GM18870 (cell line): ENCODE data around the gene PEX13.
A peak's percentile ranks its signal among the peaks of the same experiment; 100 is the strongest.

Experiments
- ATAC-seq: cut with Tn5 transposase; IDR thresholded peaks from one replicate; pipeline ENCODE4 v1.9.1; 2021; ENCODE audit warnings: moderate library complexity; ENCODE audit not compliant: unreplicated experiment

PEX13 gene

DNA sequence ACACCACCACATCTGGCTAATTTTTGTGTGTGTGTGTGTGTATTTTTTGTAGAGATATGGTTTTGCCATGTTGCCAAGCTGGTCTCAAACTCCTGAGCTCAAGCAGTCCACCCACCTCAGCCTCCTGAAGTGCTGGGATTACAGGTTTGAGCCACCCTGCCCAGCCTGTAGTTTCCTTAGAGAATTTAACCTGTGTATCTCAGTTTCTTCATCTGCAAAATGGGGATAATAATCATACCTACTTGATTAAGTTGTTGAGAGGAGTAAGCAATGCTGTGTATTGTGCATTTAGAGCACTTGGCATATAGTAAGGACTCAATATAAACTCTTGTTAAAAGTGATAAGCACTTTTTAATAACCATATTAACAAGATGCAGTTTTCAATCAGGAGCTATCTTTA is 41.9 kb downstream of the PEX13 start:
- ATAC-seq, result no peak

DNA sequence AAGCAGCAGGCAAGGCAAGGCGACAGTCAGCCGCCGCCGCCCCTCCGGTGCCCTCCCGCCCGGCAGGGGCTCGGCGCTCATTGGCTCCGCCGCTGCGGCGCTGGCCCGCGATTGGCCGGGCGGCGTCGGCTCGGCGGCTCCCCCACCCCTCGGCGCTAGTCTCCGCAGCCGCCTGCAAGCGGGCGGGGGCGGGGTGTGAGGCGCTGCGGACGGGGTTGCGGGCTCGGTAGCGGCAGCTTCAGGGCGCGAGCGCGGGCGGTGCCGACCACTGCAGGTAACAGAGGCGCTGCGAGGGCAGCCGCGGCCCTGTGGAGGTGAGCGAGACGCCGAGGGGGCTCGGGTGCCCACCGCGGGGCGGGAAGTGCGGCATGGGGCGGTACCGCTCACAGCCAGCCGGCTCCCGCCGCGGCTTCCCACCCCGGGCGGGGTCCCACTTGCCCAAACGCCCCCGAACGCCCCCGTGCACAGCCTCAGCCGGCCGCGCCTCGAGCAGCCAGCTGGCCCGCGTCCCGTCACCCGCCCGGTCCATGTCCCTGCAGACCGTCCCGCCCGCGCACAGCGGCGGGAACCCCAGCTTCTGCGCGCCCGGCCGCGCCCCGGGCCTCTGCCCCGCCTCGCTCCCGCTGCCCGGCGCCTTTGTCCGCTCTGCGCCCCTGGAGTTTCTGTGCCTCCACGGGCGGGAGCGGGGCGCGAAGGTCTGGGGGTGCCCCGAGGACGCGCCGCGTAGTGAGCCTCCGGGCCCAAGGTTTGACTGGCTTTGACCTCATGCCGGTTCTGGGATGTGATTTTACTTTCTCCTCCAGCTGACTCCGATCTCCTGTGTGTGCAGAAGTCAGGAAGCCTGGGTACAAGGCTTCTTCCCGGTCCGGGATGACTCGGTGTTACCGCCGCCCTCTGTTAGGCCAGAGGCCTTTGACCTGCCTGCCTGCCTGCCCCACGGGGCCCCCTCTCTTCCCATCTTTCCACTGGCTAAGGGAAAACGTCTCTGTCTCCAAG is 48.5 kb downstream of the PEX13 start, which contains the start of gene SANBR:
SANBR (plus strand) TSS at position 158 of the 996 bp plus-strand sequence. CDS start 4,480 bp downstream, outside the sequence.
- peak; percentile 78 for ATAC-seq

DNA sequence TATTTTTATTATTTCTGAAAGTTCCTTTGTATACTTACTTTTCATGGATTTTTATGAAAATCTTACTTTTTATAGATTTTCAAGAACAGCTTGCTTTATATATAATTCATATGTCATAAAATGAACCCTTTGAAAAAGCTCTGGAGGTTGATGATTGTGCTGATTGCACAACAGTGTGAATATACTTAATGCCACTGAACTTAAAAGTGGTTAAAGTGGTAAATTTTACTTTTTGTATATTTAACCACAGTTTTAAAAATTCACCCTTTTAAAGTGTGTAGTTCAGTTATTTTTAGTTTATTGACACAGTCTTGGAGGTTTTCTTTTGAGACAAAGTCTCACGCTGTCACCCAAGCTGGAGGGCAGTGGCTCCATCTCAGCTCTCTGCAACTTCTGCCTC is 56.6 kb downstream of the PEX13 start:
- no peak for ATAC-seq

DNA sequence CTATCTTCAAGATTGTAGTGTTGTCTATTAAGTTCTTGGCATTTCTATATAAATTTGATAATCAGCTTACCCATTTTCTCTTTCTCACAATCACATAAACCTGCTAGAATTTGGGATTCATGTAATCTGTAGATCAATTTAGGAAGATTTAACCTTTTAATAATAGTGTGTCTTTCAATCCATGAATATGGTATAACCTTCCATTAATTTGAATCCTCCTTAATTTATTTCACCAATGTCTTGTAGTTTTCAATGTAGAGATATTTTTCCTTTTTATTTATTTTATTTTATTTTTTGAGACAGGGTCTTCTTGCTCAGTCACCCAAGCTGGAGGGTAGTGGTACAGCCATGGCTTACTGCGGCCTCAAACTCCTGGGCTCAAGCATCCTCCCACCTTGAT is 68.4 kb downstream of the PEX13 start:
- ATAC-seq, result no peak

DNA sequence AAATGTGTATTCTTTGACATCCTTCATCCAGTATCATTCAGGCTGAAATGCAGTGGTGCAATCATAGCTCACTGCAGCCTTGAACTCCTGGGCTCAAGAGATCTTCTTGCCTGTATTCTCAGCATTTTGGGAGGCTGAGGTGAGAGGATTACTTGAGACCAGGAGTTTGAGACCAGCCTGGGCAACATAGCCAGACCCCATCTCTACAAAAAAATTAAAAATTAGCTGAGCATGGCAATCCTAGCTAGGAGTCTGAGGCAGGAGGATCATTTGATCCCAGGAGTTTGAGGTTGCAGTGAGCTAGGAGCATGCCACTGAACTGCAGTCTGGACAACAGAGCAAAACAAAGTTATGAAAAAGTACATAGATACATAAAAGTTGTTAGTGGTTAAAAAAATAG is 72.3 kb downstream of the PEX13 start:
- no peak for ATAC-seq

DNA sequence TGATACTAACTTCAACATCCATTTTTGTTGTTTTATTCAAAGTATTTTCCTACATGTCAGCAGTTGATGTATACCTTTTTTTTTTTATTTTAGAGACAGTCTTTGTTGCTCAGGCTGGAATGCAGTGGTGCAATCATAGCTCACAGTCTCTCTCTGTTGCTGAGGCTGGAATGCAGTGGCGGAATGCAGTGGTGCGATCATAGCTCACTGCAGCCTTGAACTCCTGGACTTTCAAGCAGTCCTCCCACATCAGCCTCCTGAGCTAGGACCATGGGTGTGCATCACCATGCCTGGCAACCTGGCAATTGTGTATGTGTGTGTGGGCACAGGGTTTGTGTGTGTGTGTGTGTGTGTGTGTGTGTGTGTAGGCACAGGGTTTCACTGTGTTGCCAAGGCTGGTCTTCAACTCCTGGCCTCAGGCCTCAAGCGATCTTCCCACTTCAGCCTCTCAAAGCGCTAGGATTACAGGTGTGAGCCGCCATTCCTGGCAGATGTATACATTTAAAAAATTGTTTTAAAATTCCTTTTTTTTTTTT is 72.9 kb downstream of the PEX13 start:
- ATAC-seq, result no peak

DNA sequence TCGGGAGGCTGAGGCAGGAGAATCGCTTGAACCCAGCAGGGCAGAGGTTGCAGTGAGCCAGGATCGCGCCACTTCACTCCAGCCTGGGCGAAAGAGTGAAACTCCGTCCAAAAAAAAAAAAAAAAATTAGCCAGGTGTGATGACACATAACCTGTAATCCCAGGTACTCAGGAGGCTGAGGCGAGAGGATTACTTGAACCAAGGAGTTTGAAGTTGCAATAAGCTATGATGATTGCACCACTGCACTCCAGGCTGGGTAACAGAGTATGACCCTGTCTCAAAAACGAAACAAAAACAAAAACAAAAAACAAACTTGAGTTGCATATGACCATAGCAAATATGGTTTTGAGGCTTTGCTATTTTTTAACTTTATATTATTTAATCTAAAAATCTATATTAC is 74.0 kb downstream of the PEX13 start:
- ATAC-seq, result no peak

DNA sequence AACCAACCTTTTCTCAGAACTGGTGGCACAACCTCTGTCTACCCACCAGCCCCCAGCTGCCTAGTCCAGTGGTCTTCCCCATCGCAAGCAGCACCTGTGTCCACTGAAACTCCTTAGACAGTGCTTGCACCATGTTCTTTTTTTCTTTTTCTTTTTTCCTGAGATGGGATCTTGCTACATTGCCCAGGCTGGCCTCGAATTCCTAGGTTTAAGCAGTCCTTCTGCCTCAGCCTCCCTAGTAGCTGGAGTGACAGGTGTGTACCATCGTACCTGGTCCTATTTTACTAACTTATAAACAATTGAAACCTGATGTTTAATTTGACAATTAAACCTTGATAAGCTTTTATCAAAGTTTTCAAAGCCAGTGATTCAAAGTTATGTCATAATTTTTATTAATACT is 78.9 kb downstream of the PEX13 start:
- ATAC-seq, result no peak

DNA sequence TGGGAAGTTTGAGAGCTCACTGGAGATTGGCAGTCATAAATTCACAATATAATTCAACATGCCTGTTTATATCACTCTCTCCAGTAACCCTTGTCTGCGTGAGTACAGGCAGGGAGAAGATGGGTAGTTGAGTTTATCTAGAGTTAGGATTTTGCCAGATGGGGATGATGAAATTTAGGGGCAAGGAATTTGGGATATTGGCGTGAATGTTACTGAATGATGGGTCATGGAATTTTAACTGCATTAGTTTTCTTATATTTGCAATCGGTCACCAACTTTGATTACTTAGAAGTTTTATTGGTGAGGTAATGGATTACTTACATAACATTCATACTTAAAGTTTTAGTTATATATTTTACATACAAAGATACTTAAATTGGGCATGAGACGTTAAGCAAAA is 83.3 kb downstream of the PEX13 start:
- no peak for ATAC-seq
